Transverse colon (tissue), 1 donor: ENCODE data around the gene COL8A1.

ENCODE experiments used
- EP300 ChIP-seq: sonication (generic); formaldehyde crosslinking; IDR thresholded peaks from one replicate; pipeline ENCODE4 v1.6.1; 2017; ENCODE audit warnings: antibody characterized with exemption, low read depth
- POLR2A ChIP-seq: fragments of 450-650 bp; IDR thresholded peaks from one replicate; pipeline ENCODE4 v1.6.1; 2016; ENCODE audit warnings: antibody characterized with exemption, mild to moderate bottlenecking, moderate library complexity

- TF ChIP-seq POLR2A (no peak), EP300 (no peak)
These were observed 64.9 kb downstream of the COL8A1 start for GRCh38 chr3:99702953-99703943.
